GM18507 (cell line): Measurements from ENCODE around the gene TXNIP.

ENCODE experiments used
- DNase-seq: peaks from one replicate; pipeline ENCODE4 v3.0.0; 2011; ENCODE audit warnings: low read depth; ENCODE audit not compliant: insufficient read length; ENCODE audit errors: extremely low spot score
- FAIRE-seq: peaks from 2 replicates; lab custom pipeline; 2011; peaks lifted over from hg19 to GRCh38; lab: Jason Lieb, UNC

Gene TXNIP

GRCh38 chr1:146013559-146013922, 17.2 kb upstream of the TXNIP start:
- FAIRE-seq = no peak

GRCh38 chr1:146012703-146013558, 16.6 kb upstream of the TXNIP start:
- DNase-seq (peak; percentile 36), FAIRE-seq (peak; percentile 83)

More at GRCh38 chr1:146013559-146013922, 17.2 kb upstream of the TXNIP start:
- DNase-seq = no peak

GRCh38 chr1:146010126-146010738, 13.9 kb upstream of the TXNIP start:
- FAIRE-seq = no peak

GRCh38 chr1:146007489-146008133, 11.2 kb upstream of the TXNIP start:
- FAIRE-seq = no peak

More at GRCh38 chr1:146010126-146010738, 13.9 kb upstream of the TXNIP start:
- DNase-seq = no peak

GRCh38 chr1:146001709-146002108, 5.3 kb upstream of the TXNIP start:
- FAIRE-seq (no peak), DNase-seq (no peak)

More at GRCh38 chr1:146007489-146008133, 11.2 kb upstream of the TXNIP start:
- DNase-seq = no peak

GRCh38 chr1:145999321-146000024, 3.1 kb upstream of the TXNIP start:
- FAIRE-seq = no peak
- DNase-seq = no peak

- DNase-seq (no peak), FAIRE-seq (no peak)
These were observed 1.3 kb upstream of the TXNIP start for GRCh38 chr1:145997718-145998023.

- FAIRE-seq = peak; percentile 24
- DNase-seq = no peak
These were observed 788 bp upstream of the TXNIP start for GRCh38 chr1:145997016-145997717.

GRCh38 chr1:145995964-145996432, 381 bp downstream of the TXNIP start:
- no peak for FAIRE-seq

GRCh38 chr1:145995148-145995881, 1.1 kb downstream of the TXNIP start:
- FAIRE-seq = peak; percentile 5
- DNase-seq = no peak

More at GRCh38 chr1:145995964-145996432, 381 bp downstream of the TXNIP start:
- no peak for DNase-seq

- FAIRE-seq (no peak), DNase-seq (no peak)
These were observed 1.8 kb downstream of the TXNIP start for GRCh38 chr1:145994391-145995120.

- no peak for FAIRE-seq
- no peak for DNase-seq
These were observed 2.6 kb downstream of the TXNIP start for GRCh38 chr1:145993618-145994390.

GRCh38 chr1:145992958-145993617, 3.3 kb downstream of the TXNIP start:
- DNase-seq = no peak
- FAIRE-seq = no peak

- FAIRE-seq = no peak
- no peak for DNase-seq
These were observed 3.9 kb downstream of the TXNIP start for GRCh38 chr1:145992502-145992936.

GRCh38 chr1:145991735-145992412, 4.5 kb downstream of the TXNIP start:
- DNase-seq = no peak
- FAIRE-seq = no peak

GRCh38 chr1:145990249-145990855, 6.0 kb downstream of the TXNIP start:
- no peak for FAIRE-seq
- DNase-seq = no peak
